GM19193 (cell line): ENCODE results near the gene INSYN2A.

Source experiments
- POLR2A ChIP-seq: IDR thresholded peaks from 4 replicates; pipeline ENCODE4 v1.6.1; 2011; ENCODE audit not compliant: insufficient read depth, insufficient read length; ENCODE audit errors: extremely low read depth

The INSYN2A gene

DNA sequence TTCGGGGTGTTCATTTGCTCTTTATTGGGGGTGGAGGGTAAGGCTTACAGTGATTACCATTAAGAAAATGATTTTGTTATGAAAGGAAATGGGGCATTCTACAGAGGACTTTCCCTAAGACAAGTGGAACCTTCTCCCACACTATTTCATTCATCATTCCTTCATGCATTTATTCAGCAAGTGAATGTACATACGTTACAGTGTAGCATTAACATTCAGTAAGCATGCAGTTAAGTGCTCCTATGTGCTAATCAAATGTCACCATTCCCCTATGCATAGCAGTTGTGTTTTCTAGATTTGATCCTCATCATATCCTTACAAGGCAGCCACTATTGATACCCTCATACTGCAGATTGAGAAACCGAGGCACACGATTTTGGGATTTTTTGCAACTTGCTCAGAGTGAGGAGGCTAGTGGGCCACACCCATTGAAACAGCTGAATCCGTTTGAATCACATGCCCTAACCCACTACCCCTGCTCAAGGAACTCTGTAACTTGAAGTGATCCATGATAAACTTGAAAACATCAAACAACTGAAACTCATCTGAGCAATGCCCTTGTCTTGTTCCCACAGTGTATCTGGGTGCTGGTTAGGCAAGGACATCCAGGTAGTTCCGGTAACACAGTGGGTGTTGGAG is 16.7 kb downstream of the INSYN2A start:
- TF ChIP-seq POLR2A: no peak

DNA sequence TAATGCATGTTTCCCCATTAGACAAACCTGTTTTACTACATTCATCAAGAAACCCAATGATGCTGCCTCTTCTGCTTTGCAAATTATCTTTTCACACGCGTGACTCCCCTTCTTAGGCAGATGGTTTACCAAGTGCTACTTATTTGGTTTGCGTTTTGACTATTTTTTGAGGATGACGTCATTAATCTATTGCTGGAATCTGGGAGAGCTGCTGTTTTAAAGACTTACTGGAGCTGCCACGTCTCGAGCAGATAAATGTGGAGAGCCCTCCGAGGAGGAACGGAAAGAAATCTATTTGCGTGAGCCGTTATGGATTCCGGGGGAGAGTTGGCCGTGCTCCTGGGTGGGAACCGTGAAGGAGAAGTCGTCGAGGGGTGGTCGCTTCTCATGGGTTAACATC is 19.7 kb downstream of the INSYN2A start:
- TF ChIP-seq POLR2A: no peak

DNA sequence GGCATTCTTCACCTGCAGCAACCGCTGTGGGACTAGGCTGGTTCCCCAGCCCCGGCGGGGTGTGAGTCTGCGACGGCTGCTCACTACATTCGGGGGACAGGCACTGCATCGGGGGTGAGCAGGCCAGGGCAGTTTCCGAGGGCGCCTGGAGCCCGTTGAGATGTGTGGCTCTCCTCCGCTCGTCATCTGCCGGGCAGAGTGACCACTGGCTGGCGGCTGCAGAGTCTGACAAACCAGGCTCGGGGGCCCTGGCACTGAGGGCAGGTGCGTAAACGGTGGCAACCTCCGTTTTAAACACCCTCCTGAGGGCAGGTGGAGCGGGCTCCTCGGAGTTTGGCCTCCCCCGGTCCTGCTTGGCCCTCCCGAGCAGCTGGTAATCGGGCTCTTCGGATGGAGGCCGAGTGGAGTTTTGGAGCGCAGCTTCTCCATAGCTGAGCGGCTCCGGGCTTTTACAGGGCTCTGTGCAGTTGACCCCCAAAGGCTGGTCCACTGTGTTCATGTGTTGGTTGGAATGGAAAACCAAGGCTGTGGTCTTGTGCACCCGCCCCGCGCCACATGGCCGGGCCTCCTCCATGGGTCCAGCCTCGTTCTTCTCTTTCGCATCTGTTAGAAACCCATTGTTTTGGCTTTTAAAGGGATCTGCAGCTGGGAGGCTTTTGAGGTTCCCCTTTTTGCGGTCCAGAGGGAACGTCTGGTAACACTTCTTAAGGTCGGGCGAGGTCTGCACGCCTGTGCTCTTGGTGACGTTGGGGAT is 20.9 kb downstream of the INSYN2A start:
- TF ChIP-seq POLR2A: no peak

DNA sequence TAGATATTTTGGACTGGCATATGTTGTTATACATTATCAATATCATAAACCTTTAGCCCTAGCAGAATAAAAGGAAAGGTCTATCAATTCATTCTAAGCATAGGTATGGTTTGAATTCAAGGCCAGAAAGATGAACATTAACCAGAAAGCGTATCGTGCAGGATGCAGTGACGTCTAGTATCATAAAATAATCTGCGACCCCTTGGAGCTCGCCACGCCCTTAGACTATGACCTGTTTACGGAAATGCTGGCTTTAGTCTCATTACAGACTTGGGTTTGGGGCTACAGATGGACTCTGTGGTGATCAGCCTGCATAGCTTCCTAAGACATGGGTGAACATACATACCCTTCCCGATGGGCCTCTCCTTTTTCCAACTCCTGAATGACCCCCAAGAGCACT is 21.5 kb downstream of the INSYN2A start:
- no peak for TF ChIP-seq POLR2A

DNA sequence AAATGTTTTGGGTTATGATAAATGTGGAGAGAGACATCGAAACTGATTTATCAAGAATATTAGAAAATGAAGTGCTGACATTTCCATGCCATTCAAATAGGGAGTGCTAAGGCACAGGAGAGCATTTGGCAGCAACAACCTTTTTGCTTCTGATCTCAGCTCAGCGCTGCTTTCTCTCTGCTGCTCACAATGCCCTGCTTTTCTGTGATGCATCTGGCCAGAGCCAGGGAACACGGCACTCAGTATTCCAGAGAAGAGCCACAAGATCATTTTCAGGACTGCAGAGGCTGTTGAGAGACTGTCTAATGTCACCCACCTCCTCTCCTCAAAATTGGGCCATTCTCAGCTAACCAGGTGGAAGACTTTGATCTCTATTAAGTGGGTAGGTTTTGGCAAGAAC is 28.1 kb downstream of the INSYN2A start:
- TF ChIP-seq POLR2A: no peak

DNA sequence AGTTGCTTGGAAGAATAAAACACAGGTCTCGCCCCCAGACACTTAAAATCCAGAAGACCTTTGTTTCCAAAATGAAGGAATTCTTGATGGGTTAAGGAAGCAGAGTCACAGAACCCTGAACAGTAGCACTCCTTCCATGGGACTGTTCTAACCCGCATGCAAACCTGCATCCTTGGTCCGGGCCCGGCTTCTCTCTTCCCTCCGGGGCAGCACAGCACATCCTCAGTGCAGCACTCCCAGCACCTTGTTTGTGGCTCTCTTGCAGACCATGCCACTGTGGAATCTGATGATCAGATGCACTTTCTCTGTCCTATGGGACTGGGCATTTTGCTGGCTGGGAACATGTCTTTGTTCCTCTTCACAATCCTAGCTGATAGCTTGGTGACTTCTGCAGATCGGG is 33.5 kb downstream of the INSYN2A start:
- TF ChIP-seq POLR2A: no peak

DNA sequence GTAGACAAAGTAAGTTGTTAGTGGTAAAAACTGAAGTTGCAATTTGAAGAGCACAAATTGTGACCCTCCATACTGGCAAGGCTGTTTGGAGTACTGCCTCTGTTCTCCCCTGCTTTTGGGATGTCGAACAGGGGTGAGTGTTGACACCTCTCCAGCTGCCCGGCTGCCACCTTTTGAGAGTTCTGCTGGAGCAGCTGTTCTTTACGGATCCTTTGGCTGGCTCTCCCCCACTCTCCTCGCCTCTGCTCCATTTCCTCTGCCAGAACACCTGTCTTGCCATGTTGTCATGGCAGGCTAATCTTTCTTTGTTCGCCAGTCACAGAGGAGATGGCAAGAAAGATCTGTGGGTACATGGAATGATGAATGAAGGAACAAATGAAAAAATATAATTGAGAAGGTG is 34.9 kb downstream of the INSYN2A start:
- no peak for TF ChIP-seq POLR2A

DNA sequence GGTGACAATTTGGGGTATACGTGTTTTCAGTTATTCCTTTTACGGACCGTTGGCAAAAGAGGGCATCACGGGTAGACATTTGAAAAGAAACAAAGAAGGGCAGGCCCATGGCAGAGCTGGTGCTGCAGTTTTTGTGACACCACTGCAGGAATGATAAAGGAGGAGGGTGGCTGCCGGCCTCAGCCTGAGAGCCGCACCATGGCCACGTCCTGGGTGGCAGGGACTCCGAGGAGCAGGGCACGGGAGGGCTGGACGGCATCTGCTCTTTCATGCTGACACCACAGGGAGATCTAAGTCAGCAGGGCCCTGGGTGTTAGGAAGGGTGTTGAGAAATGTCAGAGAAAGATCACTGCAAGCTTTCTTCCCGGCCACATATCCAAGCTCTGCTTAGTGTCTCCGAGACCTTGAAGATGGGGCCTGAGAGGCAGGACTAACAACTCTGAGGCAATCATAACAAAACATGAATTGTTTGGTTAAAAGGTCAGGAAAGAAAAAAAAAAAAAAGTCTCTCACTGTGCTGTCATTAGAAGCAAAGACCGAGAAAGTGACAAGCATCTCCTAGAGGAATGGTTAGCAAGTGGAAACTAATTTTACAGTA is 36.6 kb downstream of the INSYN2A start:
- no peak for TF ChIP-seq POLR2A

DNA sequence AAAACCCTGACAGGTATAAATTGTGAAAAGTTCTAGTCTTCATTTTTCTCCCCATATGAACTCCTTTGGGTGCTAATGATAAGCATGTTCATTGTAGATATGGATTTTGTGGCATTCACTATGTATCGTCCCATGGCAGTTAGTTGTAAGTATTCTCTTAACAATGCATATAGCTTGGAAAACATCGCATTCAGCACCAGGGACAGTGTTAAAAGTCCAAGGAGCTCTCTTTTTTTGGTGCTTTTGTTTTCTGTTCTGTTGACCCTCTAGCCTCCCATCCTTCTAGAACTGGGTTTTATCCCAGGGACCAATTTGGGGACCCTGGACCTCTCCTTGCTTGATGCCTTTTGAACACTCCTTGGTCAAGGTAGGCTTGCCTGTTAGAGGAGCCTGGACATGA is 37.7 kb downstream of the INSYN2A start:
- no peak for TF ChIP-seq POLR2A

DNA sequence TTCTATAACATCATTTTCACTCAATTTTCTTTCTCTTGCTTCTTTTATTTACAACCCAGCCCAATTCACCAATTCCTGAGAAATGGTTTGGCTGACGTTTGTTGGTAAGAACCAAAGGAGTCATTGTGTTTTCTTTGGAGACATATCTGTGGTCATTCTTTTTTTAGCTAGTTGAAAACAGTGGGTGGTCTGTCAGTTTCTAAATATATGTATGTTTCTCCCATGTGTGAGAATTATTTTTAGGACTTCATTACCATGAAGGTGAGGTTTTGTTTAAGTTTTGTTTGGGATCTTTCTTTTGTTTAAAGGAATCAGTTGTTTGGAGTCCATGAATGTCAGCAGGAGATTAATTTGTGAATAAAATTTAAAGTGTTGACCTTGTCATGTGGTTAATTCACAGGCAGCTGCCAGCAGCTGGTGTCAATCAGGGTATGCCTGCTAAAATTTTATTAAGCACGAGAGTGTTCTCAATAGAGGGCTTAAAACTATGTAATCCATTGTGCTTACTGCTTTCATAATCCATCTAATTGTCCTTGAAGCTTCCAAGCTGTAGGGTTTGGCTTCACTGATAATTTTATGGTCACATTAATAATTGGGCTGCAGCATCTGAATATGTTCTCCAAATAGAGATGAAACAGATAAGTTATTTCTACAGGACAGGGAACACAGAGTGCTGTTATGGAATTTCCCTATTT is 38.7 kb downstream of the INSYN2A start:
- no peak for TF ChIP-seq POLR2A

DNA sequence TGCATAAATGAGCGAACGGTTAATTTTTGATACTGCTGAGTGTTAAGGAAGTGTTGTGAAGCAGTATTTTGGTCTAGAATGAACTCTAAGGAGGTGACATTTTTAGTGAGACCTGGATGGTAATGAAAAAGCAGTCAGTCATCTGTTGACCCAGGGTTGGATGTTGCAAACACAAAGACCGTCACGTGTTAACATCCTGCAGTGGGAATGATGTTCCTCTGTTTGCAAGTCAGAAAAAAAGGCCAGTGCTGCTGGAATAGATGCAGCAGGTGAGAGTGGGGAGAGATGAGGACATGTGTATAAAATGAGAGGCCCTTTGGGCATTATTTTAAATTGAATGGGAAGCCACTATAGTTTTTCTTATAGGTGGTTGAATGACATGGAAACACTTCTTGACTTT is 39.3 kb downstream of the INSYN2A start:
- TF ChIP-seq POLR2A: no peak

DNA sequence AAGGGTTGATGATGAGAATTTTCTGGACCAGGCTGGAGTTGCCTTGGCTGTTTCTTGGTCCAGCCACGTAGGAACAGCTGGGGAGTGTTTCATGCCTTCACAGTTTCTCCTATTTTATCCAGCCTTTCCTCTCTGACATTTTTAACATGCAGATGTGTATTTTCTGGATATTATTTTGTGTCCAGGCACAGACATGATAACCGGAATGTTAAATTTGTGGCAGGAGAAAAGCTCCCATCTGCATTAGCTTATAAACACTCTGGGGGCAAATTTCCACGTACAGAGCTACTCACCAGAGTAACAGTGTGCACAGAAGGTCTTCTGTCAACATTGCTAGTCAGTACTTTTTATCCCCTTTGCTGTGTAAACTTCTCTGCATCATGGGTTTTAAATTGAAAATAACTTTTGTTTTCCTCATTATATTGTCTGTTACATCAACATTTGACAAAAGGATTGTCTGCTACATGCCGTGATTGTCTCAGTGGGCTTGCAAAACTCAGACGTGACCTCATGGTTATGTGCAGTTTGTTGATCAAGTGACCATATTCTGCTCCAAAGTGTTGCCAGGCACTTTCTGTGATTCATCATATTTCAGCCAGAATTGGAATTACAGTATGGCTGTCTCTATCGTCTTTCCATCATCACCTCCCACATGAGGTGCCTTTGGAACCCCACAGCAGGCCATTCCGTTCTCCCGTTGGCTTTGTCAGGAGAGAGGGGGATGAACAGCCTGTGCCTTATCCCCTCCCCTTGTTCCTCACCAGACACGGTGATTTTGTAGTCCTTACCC is 41.4 kb downstream of the INSYN2A start:
- no peak for TF ChIP-seq POLR2A

DNA sequence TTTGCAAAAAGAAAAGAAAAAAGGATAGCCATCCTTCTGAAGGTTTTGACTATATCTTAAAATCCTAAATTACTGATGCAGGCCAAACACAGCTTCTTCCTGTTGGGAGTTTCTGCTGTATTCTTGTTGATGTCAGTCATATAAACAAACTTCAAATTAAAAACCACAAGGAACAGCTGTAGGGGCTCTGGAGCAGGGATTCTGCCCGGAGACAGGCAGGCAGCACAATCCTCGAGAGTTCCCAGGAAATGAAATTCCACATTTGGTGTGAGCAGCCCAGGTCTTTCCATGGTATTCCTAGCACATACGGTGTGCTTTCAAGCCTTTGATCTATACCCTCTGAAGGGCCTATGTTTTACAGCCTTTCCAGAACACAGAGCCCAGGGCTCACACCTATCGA is 43.2 kb downstream of the INSYN2A start:
- TF ChIP-seq POLR2A: no peak

DNA sequence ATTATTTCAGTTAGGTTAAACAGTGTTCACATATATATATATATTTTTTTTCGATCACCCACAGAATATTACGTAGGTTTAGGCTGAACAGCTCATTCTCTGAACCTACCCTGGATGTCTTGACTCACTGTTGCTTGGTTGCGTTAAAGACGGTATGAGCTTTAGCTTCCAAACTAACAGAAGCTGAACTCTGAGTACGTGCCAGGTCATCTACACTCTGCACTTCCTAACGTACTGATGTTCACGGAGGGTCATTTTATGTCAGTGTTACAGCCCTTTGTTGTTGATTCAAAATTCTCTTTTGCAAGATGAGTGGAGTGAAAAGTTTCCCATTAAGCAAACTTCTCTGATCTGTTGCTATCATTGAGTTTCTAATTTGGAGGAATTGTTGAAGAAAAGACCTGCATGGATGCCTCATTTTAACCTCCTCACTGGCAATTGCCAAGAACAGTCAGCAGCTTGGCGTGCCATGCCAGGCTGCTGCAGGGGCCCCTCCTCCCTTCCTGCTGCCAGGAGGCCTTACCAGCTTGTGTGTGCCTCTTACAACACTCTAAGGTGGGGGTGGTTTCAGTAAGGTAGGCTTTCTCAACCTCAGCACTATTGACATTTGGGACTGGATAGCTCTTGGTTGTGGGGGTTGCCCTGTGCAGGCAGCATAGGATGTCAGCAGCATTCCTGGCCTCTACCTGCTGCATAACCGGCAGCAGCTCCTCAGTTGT is 44.3 kb downstream of the INSYN2A start:
- no peak for TF ChIP-seq POLR2A
